NAMALWA (cell line): ENCODE results near the gene TNFRSF12A.

Experiments
- DNase-seq: peaks from one replicate; pipeline ENCODE4 v3.0.0-alpha.2; 2015; ENCODE audit warnings: low spot score

The TNFRSF12A gene

DNA sequence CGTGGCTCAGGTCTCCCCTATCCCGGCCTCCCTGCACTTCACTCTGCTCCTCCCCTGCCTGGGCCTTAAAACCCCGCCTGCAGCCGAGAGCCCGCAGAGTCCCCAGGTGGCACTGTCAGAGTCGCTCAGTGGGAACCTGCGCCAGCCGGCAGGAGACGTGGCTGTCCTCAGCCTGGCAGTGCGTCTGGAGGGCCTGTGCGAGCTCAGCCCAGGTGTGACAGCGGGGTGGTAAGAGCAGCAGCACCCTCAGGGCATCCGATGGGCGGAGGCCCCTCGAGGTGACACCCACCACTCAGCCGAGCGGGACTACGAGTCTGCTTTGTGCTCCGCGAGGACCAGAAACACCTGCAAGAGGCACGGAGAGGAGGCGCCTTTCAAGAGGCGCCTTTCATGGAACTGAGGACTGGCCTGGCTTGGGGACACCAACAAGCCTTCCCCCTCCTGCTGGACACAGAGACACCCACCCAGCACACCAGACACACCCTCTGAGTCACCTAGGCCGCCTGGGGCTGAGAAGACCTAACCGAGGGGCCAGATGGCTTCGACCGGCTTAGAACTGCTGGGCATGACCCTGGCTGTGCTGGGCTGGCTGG, 7.2 kb upstream of the TNFRSF12A start, which contains the start of gene CLDN9:
CLDN9 (plus strand) TSS at position 96 of the 593 bp plus-strand sequence; CDS start at position 536, 440 bp downstream.
- DNase-seq: no peak

- DNase-seq: no peak
Observed at GRCh38 chr16:3013491-3013951, 6.6 kb upstream of the TNFRSF12A start.

- no peak for DNase-seq
Observed at GRCh38 chr16:3013998-3014690, 6.0 kb upstream of the TNFRSF12A start.

DNA sequence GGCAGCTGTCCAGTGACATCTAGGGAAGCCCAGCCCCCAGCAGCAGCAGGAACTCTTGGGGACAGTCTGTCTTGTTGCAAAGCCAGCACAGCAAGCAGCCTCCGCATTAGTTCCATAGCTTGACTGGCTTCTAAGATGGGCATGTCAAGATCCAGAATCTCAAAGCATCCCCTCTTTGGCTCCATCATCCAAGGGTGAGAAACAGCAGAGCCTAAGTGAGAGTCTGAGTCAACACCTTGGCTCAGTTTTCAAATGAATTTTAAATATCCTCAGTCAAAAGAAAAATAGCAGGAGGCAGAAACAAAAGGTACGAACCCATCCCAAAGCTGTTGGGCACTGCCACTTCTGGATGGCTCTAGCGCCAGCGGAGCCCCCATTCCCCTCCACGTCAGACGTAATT, 5.2 kb upstream of the TNFRSF12A start:
- DNase-seq: no peak

DNA sequence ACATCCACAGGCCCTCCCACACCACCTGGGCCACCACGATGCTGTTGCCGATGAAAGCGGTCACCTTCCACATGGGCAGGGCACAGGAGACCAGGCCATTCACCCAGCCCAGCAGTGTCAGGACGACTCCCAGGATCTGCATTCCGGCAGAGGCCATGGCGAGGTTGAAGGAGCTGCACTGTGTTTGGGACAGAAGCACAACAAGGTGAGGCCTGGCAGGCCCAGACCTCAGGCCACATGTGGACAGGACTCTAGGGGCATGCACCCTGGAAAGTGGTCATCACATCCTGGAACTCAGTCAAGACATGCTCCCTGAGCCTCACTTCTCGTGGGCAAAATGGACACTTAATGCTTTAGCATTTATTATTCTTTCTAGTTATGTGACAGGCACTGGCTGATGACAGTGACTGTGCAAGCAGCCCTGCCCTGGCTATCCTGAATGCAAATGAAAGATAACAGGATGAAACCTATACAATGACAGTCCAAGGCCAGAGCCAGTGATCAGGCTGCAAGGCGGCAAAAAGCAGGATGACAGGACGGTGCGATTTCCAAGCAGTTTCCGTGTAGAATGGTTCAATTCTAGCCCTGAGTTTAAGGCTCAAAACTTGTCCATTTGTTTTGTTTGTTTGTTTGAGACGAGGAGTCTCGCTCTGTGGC, 4.2 kb upstream of the TNFRSF12A start:
- no peak for DNase-seq

- DNase-seq: no peak
Observed at GRCh38 chr16:3017344-3017743, 2.8 kb upstream of the TNFRSF12A start.

GRCh38 chr16:3017794-3018506, 2.2 kb upstream of the TNFRSF12A start, which contains the start of gene CLDN6:
TSS of gene CLDN6 (minus strand) at chr16:3018183. CDS start at chr16:3016021, 2,162 bp downstream.
- DNase-seq: peak; percentile 53

DNA sequence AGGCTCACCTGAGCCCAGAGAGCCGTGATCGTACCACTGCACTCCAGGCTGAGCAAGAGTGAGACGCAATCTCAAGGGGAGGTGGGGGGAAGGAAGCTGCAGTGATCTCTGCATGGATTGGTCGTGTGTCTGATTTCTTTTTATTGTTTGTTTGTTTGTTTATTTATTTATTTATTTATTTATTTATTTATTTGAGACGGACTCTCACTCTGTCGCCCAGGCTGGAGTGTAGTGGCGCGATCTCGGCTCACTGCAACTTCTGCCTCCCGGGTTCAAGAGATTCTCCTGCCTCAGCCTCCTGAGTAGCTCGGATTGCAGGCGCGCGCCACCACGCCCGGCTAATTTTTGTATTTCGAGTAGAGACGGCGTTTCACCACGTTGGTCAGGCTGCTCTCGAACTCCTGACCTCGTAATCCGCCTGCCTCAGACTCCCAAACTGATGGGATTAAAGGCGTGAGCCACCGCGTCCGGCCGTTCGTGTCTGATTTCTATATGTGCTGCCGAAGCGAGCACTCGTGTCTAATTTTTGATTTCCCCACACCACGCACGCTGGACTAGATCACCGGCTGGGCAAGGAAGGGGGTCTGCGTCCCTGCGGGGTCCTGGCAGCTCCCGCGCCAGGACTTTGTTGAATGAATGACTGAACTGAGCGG, 448 bp upstream of the TNFRSF12A start:
- no peak for DNase-seq

GRCh38 chr16:3020604-3021448, 658 bp downstream of the TNFRSF12A start:
- DNase-seq: peak; percentile 66

DNA sequence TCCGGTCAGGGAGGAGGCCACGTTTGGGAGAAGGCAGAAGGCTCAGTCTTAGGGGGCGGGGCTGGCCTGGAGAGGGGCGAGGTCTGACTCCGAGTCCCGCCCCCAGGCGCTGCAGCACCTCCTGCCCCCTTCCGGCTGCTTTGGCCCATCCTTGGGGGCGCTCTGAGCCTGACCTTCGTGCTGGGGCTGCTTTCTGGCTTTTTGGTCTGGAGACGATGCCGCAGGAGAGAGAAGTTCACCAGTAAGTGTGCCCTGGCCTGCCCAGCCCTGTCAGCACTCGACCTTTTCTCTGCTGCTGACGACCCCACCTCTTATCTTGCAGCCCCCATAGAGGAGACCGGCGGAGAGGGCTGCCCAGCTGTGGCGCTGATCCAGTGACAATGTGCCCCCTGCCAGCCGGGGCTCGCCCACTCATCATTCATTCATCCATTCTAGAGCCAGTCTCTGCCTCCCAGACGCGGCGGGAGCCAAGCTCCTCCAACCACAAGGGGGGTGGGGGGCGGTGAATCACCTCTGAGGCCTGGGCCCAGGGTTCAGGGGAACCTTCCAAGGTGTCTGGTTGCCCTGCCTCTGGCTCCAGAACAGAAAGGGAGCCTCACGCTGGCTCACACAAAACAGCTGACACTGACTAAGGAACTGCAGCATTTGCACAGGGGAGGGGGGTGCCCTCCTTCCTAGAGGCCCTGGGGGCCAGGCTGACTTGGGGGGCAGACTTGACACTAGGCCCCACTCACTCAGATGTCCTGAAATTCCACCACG, 1.5 kb downstream of the TNFRSF12A start:
- DNase-seq: peak; percentile 86

- DNase-seq: no peak
Observed at GRCh38 chr16:3022208-3022683, 2.1 kb downstream of the TNFRSF12A start.

GRCh38 chr16:3022684-3023414, 2.7 kb downstream of the TNFRSF12A start:
- DNase-seq: no peak

DNA sequence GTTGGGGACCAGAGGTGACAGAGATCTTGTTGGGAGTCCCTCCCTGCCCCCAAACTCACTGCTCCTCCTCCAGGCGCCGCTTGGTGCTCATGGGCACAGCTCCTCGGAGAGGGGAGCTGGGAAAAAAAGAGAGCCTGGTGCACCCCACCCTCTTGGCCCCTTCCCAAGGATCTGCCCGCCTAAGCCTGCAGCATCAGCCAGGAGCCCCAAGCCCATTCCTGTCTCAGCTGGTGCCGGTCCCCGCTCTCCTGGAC, 3.2 kb downstream of the TNFRSF12A start:
- peak; percentile 50 for DNase-seq

DNA sequence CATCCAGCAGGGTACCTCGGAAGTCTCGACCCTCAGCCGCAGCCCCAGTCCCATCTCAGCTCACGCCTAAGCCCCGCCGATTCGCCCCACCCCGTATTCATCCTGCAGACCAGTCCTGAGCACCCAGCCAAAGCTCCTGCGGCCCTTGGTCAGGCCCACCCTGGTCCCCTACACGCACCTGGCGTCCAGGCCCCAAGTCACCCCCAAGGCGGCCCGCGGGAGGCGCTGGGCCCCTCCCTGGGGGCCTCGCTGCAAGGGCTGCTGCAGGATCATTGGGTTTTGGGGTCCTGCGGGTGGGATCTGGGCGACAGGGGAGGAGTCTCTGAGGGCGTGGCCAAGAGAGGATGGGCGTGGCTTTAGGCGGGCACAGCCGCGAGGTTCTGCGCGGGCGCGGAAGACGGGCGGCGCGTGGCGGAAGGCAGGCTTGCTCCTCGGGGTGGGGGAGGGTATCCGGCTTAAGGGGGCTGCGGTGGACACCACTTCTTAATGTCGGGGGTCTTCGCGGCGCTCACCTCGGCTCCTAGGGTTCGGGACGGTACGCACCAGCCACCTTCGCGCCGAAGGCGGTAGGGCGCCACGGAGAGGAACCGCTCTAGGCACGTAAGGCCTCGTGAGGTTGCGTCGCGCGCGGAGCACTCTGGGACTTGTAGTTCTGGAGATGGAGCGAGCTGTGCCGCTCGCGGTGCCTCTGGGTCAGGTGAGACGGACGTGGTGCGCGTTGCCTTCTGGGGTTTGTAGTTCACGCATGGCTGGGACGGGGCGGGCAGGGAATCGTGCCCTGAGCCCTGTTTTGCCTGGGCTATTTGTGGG, 3.7 kb downstream of the TNFRSF12A start, which contains the start of the genes HCFC1R1 and THOC6:
HCFC1R1 (minus strand) TSS at position 274 of the 810 bp plus-strand sequence; CDS start at position 273, 1 bp downstream.
THOC6 (plus strand) TSS at position 367 of the 810 bp plus-strand sequence; CDS start at position 659, 292 bp downstream.
- peak; percentile 99 for DNase-seq

- no peak for DNase-seq
Observed at GRCh38 chr16:3025032-3026002, 5.1 kb downstream of the TNFRSF12A start.

DNA sequence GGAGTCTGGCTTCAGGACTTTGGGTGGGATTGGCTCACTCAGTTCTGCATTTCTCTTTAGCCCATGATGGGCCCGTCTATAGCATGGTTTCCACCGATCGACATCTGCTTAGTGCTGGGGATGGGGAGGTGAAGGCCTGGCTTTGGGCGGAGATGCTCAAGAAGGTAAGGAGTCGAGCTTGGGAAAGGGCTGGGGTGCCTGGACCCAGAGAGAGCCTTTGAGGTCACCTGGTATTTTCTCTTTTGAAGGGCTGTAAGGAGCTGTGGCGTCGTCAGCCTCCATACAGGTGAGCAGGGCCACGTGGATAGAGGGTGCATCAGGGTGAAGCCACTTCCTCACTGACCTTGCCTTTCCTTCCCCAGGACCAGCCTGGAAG, 5.8 kb downstream of the TNFRSF12A start:
- DNase-seq: no peak
